Stimulated activated CD4-positive, alpha-beta T cell treated with anti-CD3 and anti-CD28 coated beads, Interleukin-15, amount 100 ng/mL, for 48 hours (primary cell): Measurements from ENCODE around the gene ARRDC1.
"Not testable (repeated sequence)": the region's sequence is repeated elsewhere in the genome, so short reads cannot be mapped to it uniquely, and the experiment has no call there.

Source experiments
- DNase-seq, 2 donors: peaks; one replicate each; pipeline ENCODE4 v3.0.0-alpha.2; 2020; ENCODE audit warnings: low read depth in 2 of 2

Gene ARRDC1

DNA sequence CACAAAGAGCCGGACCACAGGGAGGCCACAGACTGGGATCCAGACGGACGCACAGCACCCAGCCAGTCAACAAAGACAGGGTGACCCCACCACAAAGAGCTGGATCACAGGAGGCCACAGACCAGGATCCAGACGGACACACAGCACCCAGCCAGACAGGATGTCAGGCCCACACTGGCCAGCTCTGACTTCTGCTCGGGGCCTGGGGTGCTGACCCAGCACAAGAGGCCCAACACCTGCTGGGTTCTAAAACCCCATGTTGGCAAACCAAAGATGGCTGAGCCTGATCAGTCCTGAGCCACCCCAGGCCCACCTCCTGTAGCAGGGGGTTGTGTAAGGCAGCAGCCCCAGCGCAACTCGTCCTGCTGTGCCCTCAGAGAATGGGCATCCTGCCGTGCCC is 21.5 kb upstream of the ARRDC1 start:
- DNase-seq: no peak

DNA sequence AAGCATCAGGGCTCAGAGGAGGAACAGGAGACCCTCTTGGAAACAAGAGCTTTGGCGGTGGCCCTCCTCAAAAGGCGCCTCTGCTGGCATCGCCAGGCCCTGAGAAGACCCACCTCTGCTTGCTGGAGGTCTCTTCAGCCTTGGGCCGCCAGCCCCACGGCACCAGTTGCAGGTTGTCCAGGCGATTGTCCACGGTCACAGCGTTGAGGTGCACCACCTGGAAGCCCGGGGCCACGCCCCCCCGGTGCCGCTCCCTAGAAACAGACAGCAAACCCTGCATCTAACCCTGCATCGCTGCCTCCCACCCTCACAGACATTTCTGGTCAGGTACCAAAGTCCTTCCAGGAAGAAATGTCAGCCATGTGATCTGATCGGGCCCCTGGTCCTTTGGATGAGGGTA is 18.6 kb upstream of the ARRDC1 start:
- no peak for DNase-seq

DNA sequence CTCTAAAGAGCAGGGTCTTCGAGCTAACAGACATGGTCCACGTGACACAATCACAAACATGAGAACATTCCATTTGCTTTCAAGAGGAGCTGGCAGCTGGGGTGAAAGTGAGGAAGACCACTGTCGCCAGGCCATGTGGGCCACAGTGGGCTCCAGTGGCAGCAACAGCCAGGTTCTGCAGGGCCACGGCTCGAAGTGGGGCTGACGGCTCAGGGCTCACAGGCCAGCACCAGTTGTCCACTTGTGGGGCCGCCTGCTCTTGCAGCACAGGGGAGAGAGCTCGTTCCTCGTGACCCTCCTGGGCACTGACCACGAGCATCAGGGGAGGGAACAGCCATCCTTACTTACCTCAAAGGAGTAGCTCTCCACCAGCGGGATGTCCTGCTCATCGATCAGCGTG is 17.2 kb upstream of the ARRDC1 start:
- DNase-seq: no peak

DNA sequence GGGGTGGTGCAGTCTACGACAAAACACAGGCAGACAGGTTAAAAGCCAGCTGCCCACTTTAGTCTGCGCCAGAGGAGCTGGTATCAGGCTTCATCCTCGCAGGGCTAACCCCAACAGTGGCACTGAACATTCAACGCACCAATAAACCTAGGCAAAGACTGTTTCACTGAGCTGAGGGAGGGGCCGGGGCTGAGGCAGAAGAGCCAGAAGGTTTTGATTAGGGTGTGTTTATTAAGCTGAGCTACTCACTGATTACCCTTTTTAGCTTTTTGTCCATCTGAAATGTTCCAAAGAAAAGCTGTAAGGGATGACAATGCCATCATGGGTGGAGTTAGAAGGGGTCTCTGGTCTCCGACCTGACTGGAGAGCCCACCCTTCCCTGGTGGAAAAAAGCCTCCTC is 16.6 kb upstream of the ARRDC1 start:
- DNase-seq: no peak

DNA sequence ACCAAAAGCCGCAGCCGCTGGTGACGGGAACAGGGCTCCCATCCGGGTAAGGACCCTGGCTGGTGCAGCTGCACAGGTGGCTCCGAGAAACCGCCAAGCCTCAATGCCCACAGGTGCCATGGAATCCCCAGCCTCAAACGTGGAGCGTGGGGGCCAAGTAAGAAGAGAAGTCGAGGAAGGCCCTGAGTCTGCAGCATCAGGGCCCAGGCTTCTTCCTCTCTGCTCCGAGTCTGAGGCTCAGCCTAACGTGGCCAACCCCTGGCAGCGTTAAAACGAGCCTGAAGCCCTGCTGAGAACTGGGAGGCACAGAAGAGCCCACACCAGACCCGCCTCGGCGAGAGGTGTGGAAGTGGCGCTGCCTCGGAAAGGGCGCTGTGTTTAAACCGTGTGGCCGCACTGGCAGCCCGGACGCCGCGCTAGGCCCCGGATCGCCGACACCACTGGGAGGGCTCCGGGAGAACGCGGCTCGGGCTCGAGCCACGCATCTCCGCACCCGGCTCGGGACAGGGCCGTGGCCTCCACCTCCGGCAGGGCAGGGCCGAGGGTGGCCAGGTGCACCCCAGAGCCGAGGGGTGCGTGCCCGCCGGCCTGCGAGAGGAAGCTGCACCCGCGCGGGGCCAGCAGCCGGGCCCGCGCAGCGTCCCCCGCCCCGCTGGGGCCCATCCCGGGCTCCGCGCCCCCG is 15.9 kb upstream of the ARRDC1 start:
- no peak for DNase-seq

DNA sequence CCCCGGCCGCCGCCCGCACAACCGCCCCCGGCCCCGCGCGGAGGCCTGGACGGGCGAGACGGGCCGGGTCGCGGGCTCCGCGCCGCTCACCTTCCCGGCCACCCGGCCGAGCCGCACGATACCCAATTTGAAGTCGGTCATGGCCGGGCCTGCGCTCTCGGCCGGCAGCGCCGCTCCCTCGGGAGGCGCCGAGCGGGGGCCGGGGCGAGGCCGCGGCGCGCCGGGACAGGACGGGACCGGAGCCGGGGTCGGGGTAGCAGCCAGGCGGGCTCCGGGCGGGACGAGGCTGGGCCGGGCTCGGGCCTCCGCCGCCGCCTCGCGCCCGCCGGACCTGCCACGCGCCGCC is 15.4 kb upstream of the ARRDC1 start:
- no peak for DNase-seq

DNA sequence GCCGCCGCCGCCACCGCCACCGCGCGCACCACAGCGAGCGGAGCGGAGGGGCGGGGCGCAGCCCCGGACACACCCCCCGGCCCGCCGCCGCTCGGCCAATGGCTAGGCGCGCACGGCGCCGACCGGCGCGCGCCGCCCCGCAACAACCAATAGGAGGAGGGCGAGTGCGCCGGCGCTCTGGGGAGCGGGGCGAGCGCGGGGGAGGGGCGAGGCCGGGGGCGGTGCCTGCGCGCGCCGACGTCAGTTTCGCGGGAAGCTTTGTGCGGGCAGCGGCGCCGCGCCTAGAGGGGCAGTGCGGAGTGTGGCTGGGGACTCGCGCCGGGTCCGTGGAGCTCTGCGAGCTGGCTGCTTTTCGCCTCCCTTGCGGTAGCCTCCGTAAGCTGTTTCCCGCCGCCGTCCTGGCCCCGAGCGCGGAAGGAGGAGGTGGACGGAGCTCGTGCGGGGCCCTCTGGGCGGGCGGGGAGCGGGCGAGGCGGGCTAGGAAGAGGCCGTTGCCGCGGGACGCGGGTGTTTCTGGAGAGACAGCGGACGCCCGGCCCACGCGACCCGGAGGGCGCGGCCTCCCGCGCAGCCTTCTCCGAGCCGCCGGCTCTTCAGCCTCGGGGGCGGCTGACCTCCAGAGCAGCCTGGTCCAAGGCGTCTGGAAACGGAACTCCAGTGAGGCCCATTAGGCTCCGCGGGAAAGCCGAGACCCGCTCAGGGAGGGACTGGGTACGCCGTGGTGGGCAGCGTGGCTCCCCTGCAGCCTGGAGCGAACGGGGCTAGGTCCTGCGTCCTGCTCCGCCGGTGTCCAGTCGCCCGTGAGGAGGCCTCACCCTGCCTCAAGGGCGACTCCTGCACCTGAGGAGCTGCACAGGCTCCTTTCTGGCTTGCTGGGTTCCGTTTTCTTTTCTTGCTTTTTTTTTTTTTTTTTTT is 14.8 kb upstream of the ARRDC1 start, which contains the start of gene ZMYND19:
Gene ZMYND19 (minus strand): TSS at position 44 of the 915 bp plus-strand sequence. CDS start 249 bp downstream, outside the sequence.
- DNase-seq: peak; percentile 74 to 84

DNA sequence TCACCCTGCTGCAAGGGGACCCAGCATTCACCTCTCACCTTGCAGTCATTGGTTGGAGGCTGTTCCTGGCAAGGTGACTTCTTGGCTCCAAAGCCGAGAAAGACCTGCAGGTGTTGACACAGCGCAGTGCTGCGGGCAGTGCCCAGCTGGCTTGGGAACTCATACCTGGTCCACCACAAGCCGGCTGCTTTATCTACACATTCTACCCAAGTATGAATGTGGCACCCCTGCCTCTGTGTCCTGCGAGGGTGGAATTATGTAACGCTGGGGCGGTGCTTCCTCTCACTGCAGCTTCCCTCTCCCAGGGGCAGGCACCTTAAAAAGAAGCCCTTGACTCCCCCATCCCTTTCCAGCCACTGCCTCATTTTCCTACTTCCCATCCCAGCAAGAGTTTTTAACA is 12.7 kb upstream of the ARRDC1 start:
- DNase-seq: no peak

DNA sequence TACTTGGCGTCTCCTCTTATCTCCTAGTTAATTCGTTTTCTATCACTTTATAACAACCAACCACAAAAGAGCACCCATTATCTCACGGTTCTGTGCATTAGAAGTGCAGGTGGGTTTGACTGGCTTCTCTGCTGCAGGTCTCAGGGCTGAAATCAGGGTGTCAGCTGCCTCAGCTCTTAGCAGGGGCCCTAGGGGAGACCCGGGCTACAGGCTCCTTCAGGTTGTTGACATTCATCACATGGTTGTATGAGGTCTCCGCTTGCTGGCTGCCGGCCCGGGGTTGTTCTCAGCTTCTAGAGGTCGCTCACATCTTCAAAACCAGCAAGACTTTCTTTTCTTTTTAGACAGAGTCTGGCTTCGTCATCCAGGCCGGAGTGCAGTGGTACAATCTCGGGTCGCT is 12.3 kb upstream of the ARRDC1 start:
- no peak for DNase-seq

DNA sequence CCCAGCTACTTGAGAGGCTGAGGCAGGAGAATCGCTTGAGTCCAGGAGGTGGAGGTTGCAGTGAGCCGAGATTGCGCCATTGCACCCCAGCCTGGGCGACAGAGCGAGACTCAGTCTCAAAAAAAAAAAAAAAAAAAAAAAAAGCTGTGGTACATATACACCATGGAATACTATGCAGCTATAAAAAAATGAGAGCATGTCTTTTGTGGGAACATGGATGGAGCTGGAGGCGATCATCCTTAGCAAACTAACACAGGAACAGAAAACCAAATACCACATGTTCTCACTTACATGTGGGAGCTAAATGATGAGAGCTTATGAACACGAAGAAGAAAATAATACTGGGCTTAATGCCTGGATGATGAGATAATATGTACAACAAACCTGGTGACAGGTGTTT is 8.9 kb upstream of the ARRDC1 start:
- not testable (repeated sequence) for DNase-seq

DNA sequence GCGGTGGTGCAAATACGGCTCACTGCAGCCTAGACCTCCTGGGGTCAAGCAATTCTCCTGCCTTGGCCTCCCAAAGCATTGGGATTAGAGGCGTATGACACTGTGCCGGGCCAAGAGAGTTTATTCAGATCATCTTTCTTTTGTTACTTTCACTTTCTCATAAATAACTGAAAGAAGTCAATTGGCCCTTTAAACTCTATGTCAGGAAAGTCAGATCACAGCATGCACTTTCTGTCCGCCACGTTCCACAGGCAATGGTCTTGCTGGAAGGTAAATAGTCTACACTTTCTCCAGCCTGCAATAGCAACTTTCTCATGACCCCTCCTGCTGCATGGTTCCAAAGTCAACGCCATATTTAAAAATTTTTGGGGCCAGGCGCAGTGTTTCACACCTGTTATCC is 6.5 kb upstream of the ARRDC1 start:
- no peak for DNase-seq

DNA sequence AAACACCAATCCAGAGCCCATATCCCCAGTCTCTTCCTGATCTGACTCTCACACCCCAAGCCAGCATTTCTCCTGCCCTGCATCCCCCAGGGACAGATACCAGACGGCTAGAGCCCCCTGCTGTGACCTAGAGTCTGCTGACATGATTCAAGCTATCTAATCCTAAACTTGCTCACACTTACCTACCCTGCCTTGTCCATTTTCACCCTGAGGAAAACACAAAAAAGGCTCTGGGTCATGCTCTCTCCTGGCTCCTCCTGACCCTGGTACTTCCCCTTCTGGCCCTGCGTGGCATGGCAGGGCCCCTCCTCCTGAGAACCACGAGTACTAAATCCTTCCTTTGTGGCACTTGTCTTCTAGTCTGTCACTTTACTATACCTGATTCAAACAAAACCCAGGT is 2.8 kb upstream of the ARRDC1 start:
- no peak for DNase-seq

DNA sequence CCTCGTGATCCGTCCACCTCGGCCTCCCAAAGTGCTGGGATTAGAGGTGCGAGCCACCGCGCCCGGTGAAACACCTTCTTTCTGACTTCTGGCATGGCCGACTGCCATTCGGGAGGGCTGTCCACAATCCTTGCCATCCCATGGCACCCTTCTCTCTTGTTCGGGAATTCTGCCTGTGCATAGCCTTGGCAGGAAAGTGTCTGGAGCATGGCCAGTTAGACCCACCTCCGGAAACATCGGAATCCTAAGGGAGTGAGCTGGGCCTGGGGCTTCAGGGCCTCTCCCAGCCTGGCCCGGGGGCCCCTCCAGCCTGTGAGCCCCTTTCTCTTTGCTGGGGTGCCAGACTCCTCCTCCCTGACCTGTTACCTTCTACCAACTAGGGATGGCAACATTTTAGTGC is 1.6 kb upstream of the ARRDC1 start:
- DNase-seq: no peak

DNA sequence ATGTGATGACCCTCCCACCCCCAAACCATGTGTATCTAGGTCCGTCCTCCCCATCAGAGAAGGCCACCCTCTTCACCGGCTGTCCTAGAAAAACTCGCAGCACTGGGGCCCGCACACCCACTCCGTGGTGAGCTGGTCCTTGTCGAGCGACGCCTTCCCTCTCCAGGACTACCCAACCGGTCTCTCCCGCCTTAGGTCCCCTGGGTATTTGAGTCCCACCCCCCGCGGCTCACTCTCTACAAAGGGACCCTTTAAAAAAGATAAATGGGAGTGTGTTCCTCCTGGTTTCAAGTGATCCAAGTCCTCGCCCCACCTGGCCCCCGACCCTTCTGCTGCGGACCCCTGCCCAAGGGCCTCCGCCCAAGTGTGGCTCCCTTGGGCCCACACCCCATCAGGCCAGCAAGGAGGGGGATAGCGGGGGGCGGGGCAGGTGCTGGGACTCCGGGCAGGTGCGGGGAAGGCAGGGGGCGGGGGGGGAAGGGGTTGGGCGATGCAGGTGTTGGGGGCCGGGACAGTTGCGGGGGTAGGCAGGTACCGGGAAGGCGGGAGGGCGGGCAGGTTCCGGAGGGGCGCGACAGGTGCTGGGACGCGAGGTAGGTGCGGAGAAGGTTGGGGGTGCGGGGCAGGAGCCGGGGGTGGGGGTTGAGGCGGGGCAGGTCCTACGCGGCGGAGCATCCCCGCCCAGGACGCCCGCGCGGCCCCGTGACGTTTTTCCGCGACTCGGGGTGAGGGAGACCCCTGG is 970 bp upstream of the ARRDC1 start:
- no peak for DNase-seq

DNA sequence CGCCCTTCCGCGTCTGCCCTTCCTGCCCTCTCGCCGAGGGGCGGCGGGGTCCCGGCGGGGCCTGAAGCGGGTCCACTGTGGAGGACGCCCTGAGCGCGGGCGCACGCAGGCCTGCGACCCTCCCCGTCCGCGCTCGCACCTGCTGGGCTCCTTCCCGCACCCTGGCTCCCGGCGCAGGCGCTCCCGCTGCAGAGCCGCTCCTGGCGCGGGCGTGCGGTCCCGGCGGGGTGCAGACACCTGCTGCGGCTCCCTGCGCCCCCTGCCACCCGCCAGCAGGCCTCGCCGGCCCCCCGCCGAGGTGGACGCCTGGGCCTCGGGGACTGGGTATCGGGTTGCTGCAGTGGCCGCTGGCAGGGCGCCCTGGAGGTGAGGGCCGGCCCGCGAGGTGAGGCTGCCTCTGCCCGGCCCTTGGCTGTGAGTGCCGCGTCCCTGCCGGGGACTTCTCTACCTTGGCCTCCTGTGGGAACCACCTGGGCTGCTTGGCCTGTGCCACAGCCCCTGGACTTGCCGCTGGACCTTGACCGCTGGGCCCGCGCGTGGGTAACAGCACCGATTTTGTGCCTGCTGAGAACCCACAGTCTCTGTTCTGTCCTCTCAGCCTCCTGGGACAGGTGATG is 627 bp downstream of the ARRDC1 start:
- no peak for DNase-seq

DNA sequence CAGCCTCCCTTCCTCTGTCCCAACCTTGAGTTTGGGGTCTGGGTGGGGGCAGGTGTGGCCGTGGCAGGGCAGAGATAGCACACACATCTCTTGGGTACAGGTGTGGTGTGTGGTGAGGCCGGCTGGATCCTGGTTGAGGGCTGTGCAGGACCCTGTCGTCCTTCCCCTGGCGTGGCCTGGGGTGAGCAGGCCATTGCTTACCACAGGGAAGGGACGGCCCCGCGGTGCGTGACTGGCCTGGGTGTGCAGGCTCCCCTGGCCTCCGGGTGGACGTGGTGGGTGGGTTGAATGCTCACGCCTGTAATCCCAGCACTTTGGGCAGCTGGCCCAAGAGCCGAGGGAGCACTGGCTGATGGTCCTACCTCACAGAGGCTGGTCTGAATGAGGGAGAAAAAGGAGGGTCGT is 1.2 kb downstream of the ARRDC1 start:
- DNase-seq: no peak

DNA sequence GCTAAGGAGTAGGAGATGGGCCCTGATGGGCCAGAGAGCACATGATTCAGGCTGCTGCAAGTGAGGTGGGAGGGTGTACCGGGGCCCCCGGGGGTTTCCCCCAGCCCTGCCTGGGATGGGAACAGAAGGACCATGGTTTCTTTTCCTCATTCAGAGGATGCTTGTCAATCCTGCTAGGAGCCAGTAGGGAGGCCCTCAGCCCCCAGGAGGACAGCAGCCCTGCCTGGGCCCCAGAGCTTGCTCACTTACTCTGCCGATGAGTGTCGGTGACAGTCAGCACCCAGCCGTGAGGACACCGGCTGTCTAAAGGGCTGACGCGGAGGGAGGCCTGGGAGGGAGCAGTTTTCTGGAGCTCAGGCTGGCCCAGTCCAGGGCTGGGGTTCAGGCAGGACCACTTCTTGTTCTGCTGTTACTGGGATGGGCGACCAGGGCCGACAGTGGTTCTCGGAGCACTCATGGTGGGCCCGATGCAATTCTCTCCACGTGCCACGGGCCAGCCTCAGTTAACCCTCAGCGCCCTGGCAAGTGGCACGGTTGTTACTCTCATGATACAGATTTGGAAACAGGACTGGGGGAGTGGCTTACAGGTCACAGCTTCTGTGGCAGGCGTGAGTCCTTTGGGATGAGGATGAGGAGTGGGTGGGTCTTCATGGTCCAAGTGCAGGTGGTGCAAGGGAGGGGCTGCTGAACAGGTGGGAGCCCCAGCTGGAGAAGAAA is 1.8 kb downstream of the ARRDC1 start:
- no peak for DNase-seq

DNA sequence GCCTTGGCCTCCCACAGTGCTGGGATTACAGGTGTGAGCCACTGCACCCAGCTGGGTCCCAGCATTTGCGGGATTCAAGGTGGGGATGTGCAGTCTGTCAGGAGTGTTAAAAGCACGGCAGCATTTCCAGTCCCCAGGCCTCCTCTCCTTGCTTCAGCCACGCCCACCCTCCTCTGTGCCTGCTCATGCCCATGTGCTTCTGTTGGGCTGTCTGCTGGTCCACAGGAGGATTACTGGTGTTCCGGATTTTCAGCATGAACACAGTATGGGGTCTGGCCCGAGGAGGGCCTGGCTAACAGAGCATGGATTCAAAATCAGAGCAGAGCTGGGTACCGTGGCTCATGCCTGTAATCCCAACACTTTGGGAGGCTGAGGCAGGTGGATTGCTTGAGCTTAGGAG is 5.5 kb downstream of the ARRDC1 start:
- no peak for DNase-seq

DNA sequence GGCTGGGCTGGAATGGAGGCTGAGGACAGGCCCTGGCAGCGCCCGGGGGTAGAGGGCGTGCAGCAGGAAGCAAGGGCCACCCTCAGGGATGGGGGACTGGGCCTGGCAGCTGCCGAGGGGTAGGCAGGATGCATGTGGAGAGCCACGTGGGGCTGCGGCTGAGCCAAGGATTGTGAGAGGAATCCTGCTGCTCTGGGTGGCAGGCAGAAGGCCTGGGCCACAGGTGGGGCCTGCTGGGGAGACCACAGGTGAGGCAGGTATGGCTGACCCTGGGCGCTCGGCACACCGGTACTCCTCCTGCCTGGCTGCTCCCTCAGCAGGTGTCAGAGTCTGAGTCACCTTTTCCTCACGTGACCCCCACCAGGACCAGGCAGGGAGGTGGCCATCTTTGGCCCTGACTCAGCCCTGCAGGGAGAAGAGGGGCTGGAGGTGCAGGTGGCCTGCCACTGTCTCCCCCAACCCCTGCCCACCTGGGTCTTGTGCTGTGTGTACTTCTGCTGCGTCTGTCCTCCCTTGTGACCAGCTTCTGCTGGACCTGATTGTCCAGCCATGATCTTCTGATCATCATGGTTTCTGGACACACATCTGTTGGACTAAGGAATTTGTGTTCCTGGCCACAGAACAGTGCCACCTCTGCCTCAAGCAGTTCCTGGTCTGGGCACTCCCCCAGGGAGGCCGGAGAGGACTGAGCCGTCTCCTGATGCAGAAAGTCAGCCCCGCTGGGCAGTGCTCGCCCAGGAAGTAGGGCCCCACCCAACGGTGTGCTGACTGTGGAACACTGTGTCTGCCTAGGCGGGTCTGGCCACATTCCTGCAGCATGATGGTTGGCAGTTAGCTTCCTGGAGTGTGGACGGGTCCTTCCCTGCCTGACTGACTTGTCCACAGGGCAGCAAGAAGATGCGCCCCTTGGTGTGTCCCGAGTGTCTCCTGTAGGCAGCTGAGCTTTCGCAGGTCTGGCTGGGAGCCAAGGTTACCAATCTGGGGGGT is 6.4 kb downstream of the ARRDC1 start:
- peak in 1 of 2 donors; percentile 38 for DNase-seq

DNA sequence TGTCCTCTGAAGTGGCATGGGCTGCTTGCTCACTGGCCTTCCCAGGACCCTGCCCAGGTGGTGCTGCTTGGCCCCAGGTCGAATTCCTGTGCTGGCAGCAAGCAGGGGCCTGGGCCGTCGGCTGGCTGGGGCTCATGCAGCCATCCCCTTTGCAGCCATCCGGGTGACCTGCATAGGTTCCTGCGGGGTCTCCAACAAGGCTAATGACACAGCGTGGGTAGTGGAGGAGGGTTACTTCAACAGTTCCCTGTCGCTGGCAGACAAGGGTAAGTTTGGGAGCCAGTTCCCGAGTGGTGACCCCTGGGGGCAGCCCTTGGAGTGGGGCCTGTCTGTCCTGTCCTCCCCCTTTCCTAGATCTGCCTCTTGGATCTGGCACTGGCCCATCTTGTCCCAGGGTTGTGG is 7.3 kb downstream of the ARRDC1 start:
- DNase-seq: no peak
